H9 (cell line): Measurements from ENCODE around the gene TTC9C. TPM values are rescaled to one million over a fixed set of nuclear protein-coding genes. Genes with fewer than 3 reads are reported as not detected.

Source experiments
- DNase-seq: peaks from one replicate; pipeline ENCODE4 v3.0.0-alpha.2; 2017
- H2AFZ ChIP-seq: one replicate; pipeline ENCODE4 v1.6.1; 2013; ENCODE audit warnings: mild to moderate bottlenecking, low read length, control low read depth, moderate library complexity
- H2AK5ac ChIP-seq: 2 replicates; pipeline ENCODE4 v1.6.1; 2013; ENCODE audit warnings: low read length, control low read depth, mixed read lengths; ENCODE audit not compliant: insufficient read length
- H2BK120ac ChIP-seq: one replicate; pipeline ENCODE4 v1.6.1; 2013; ENCODE audit warnings: low read depth, mild to moderate bottlenecking, low read length, control low read depth, inconsistent platforms; ENCODE audit not compliant: poor library complexity, severe bottlenecking
- H2BK12ac ChIP-seq: 2 replicates; pipeline ENCODE4 v1.6.1; 2013; ENCODE audit warnings: low read length, control low read depth, mixed read lengths, low read depth; ENCODE audit not compliant: insufficient read length
- H2BK15ac ChIP-seq: 2 replicates; pipeline ENCODE4 v1.6.1; 2013; ENCODE audit warnings: low read depth, low read length, control low read depth
- H2BK20ac ChIP-seq: one replicate; pipeline ENCODE4 v1.6.1; 2013; ENCODE audit warnings: low read depth, mild to moderate bottlenecking, low read length, control low read depth, inconsistent platforms; ENCODE audit not compliant: poor library complexity, severe bottlenecking
- H2BK5ac ChIP-seq: 2 replicates; pipeline ENCODE4 v1.6.1; 2013; ENCODE audit warnings: low read length, control low read depth, mixed read lengths; ENCODE audit not compliant: insufficient read length
- H3K14ac ChIP-seq: 2 replicates; pipeline ENCODE4 v1.6.1; 2013; ENCODE audit warnings: low read length, control low read depth; ENCODE audit not compliant: insufficient read depth
- H3K18ac ChIP-seq: 2 replicates; pipeline ENCODE4 v1.6.1; 2013; ENCODE audit warnings: low read depth, mild to moderate bottlenecking, mixed read lengths, low read length, control low read depth; ENCODE audit not compliant: insufficient read length
- H3K23ac ChIP-seq: 2 replicates; pipeline ENCODE4 v1.6.1; 2013; ENCODE audit warnings: low read length, control low read depth, mixed read lengths, low read depth; ENCODE audit not compliant: insufficient read length
- H3K23me2 ChIP-seq: 2 replicates; pipeline ENCODE4 v1.6.1; 2013; ENCODE audit warnings: low read depth, mild to moderate bottlenecking, mixed read lengths, low read length, control low read depth; ENCODE audit not compliant: insufficient read length, poor library complexity, severe bottlenecking
- H3K27ac ChIP-seq: 2 replicates; pipeline ENCODE4 v1.5.1; 2013; ENCODE audit warnings: low read length, control low read depth, mixed read lengths, low read depth; ENCODE audit not compliant: insufficient read length
- H3K27me3 ChIP-seq: 2 replicates; pipeline ENCODE4 v1.6.1; 2013; ENCODE audit warnings: low read length, control low read depth, inconsistent platforms; ENCODE audit not compliant: insufficient read depth
- H3K4ac ChIP-seq: 2 replicates; pipeline ENCODE4 v1.6.1; 2013; ENCODE audit warnings: low read depth, mild to moderate bottlenecking, control low read depth, inconsistent platforms, low read length, moderate library complexity
- H3K4me1 ChIP-seq: 2 replicates; pipeline ENCODE4 v1.6.1; 2013; ENCODE audit warnings: low read length, control low read depth, inconsistent platforms; ENCODE audit not compliant: insufficient read depth
- H3K4me2 ChIP-seq: 2 replicates; pipeline ENCODE4 v1.6.1; 2013; ENCODE audit warnings: low read length, control low read depth, mixed read lengths; ENCODE audit not compliant: insufficient read length, insufficient read depth
- H3K56ac ChIP-seq: 2 replicates; pipeline ENCODE4 v1.6.1; 2013; ENCODE audit warnings: low read depth, mild to moderate bottlenecking, mixed read lengths, low read length, control low read depth; ENCODE audit not compliant: insufficient read length
- H3K79me1 ChIP-seq: 2 replicates; pipeline ENCODE4 v1.6.1; 2013; ENCODE audit warnings: low read depth, mild to moderate bottlenecking, moderate library complexity, low read length, control low read depth, inconsistent platforms; ENCODE audit not compliant: insufficient read depth, poor library complexity, severe bottlenecking
- H3K79me2 ChIP-seq: 2 replicates; pipeline ENCODE4 v1.6.1; 2013; ENCODE audit warnings: low read length, control low read depth, inconsistent platforms; ENCODE audit not compliant: insufficient read depth
- H3K9ac ChIP-seq: 2 replicates; pipeline ENCODE4 v1.6.1; 2013; ENCODE audit warnings: low read length, control low read depth, mixed read lengths; ENCODE audit not compliant: insufficient read length; ENCODE audit errors: extremely low read depth
- H3K9me3 ChIP-seq: one replicate; pipeline ENCODE4 v1.6.1; 2013; ENCODE audit warnings: low read depth, low read length, inconsistent platforms; ENCODE audit not compliant: control insufficient read depth
- H3T11ph ChIP-seq: one replicate; pipeline ENCODE4 v1.6.1; 2013; ENCODE audit warnings: mild to moderate bottlenecking, low read length, control low read depth, inconsistent platforms
- H4K20me1 ChIP-seq: one replicate; pipeline ENCODE4 v1.6.1; 2013; ENCODE audit not compliant: control insufficient read depth, insufficient read length, insufficient read depth
- H4K5ac ChIP-seq: 2 replicates; pipeline ENCODE4 v1.6.1; 2013; ENCODE audit warnings: low read depth, mild to moderate bottlenecking, mixed read lengths, low read length, control low read depth; ENCODE audit not compliant: insufficient read length
- H4K8ac ChIP-seq: replicated peaks from 2 replicates; pipeline ENCODE4 v1.6.1; 2013; ENCODE audit warnings: low read length, control low read depth, mixed read lengths, low read depth; ENCODE audit not compliant: insufficient read length
- H4K91ac ChIP-seq: 2 replicates; pipeline ENCODE4 v1.6.1; 2013; ENCODE audit warnings: low read depth, mild to moderate bottlenecking, moderate library complexity, mixed read lengths, low read length, control low read depth; ENCODE audit not compliant: insufficient read length
- H3K27ac Mint-ChIP-seq, 3 experiments: 2 replicates in 2 of 3; 3 replicates in 1 of 3; pipeline ENCODE4 v1.8.0; 2020 to 2021; ENCODE audit warnings: mixed read lengths in 3 of 3, mild to moderate bottlenecking in 1 of 3, moderate library complexity in 1 of 3
- H3K27me3 Mint-ChIP-seq: 2 replicates; pipeline ENCODE4 v1.8.0; 2021; ENCODE audit warnings: low read depth, mild to moderate bottlenecking, moderate library complexity, mixed read lengths
- H3K36me3 Mint-ChIP-seq, 3 experiments: 2 replicates in 2 of 3; 3 replicates in 1 of 3; pipeline ENCODE4 v1.8.0; 2020 to 2021; ENCODE audit warnings: low read depth in 3 of 3, mixed read lengths in 3 of 3; ENCODE audit not compliant: insufficient read depth in 1 of 3
- H3K4me1 Mint-ChIP-seq, 2 experiments: 2 replicates each; pipeline ENCODE4 v1.8.0; 2020; ENCODE audit warnings: mixed read lengths in 2 of 2
- H3K4me3 Mint-ChIP-seq, 2 experiments: 2 replicates in 1 of 2; 3 replicates in 1 of 2; pipeline ENCODE4 v1.8.0; 2020 to 2021; ENCODE audit warnings: mild to moderate bottlenecking in 2 of 2, mixed read lengths in 2 of 2, moderate library complexity in 1 of 2
- H3K9me3 Mint-ChIP-seq, 2 experiments: 2 replicates in 1 of 2; 3 replicates in 1 of 2; pipeline ENCODE4 v1.8.0; 2020; ENCODE audit warnings: mild to moderate bottlenecking in 2 of 2, mixed read lengths in 2 of 2, moderate library complexity in 1 of 2
- CTCF ChIP-seq: fragments of 200-600 bp; sonication (generic); conservative IDR thresholded peaks from 3 replicates; pipeline ENCODE4 v1.8.0; 2021; ENCODE audit warnings: antibody characterized with exemption, mild to moderate bottlenecking
- WGBS: extraction: QIAGEN DNeasy Blood & Tissue Kit; methylation state at CpG from one replicate; pipeline ENCODE4 v1.1.7; 2013; ENCODE audit warnings: missing lambda C conversion rate, low lambda C conversion rate, mixed read lengths; ENCODE audit not compliant: insufficient read length; ENCODE audit errors: extremely low coverage; 5-methylcytosine and 5-hydroxymethylcytosine counted together
- total RNA-seq: library from RNA; stranded (reverse); gene quantifications from 2 replicates; pipeline ENCODE4 v1.2.1, GENCODE V29; 2021

TTC9C gene
- total RNA-seq, 1 experiment from 2014 or later, result 33.4 TPM

DNA sequence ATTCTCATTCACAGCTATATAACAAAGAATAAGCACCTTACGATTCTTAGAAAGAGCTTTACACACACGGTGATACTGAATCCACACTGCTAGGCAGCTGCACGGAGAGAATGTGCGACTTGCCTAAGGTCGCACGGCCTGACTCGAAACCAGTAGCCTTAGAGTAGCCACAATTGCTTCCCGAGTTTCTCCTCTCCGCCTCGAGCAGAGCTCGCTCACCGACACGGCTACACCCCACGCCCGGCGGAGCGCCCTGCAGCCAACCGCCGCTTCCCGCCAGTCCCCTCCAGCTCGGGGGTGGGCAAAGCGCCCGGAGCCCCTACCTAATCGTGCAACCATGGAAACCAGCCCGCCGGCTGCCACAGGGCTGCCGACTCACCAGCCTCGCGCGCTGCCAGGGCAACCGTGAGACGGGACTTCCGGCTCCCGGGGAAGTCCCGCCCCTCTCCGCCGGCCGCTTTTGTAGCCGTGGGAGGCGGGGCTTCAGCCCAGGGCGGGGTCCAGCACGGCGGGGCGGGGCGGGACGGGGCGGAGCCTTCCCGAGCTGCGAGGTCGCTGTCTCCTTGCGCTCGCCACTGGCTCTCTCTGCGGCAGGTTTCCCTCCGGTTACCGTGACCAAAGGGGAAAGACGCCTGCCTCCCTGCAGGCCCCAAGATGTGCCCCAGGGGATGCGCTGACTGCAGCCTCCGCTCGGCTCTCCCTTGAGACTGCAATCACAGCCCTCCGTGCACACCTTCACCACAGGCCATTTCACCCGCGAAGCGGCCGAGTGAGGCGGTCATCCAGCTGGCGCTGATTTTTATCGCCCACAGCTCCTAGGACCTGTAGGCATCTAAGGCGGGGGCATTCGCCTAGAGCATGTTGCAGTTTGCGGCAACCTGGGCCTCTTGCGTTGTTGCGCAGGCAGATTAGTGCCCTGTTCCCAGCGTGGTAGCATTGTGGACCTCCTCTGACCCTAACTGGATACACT, 22.1 kb upstream of the TTC9C start:
- no peak overlapping the region for H2AK5ac ChIP-seq
- peak overlapping the region; percentile 69 for H3K14ac ChIP-seq
- no peak overlapping the region for H2AFZ ChIP-seq
- H3K79me1 ChIP-seq, result no peaks in the 10 kb centered on the region
- no peak for TF ChIP-seq CTCF
- peaks cover 2% of the 10 kb centered on the region; the same call in 1 of the 2 replicates for H3K4me1 ChIP-seq
- WGBS, result no CpG with 5 or more reads among the region's 73 CpGs
- no peak overlapping the region for H3K56ac ChIP-seq
- H3T11ph ChIP-seq, result no peak overlapping the region
- H3K27ac Mint-ChIP-seq, result peak overlapping the region; percentile 92 to 97 (median 97)
- H3K4me3 Mint-ChIP-seq, result peak overlapping the region; percentile 79 to 91
- no peaks in the 10 kb centered on the region; a peak in 1 of 5 replicates for H3K9me3 Mint-ChIP-seq
- peak; percentile 95 for DNase-seq
- H3K27ac ChIP-seq, result no peak overlapping the region
- peak overlapping the region; percentile 71 for H3K9ac ChIP-seq
- H2BK12ac ChIP-seq, result no peak overlapping the region
- peaks cover 39 to 44% of the 10 kb centered on the region in 2 experiments for H3K4me1 Mint-ChIP-seq
- no peaks in the 10 kb centered on the region; the same call in 1 of the 2 replicates for H3K79me2 ChIP-seq
- peak overlapping the region; percentile 99 for H3K4me2 ChIP-seq
- no peaks in the 10 kb centered on the region for H3K9me3 ChIP-seq
- no peak overlapping the region for H2BK20ac ChIP-seq
- H4K8ac ChIP-seq, result no peak overlapping the region
- no peak overlapping the region for H4K91ac ChIP-seq
- H4K20me1 ChIP-seq, result no peaks in the 10 kb centered on the region
- H2BK120ac ChIP-seq, result no peak overlapping the region
- H3K27me3 Mint-ChIP-seq, result no peaks in the 10 kb centered on the region
- no peak overlapping the region for H2BK15ac ChIP-seq
- no peak overlapping the region for H2BK5ac ChIP-seq
- H3K27me3 ChIP-seq, result no peaks in the 10 kb centered on the region
- H3K23ac ChIP-seq, result no peak overlapping the region
- H3K4ac ChIP-seq, result no peak overlapping the region
- H3K23me2 ChIP-seq, result peaks cover 28% of the 10 kb centered on the region
- H3K36me3 Mint-ChIP-seq, result peaks cover 22 to 36% (median 24%) of the 10 kb centered on the region in 3 experiments
- no peak overlapping the region for H4K5ac ChIP-seq
- H3K18ac ChIP-seq, result peak overlapping the region; percentile 37
